Testis (tissue), 3 donors: Measurements from ENCODE around the gene CERKL. TPM values are rescaled to one million over a fixed set of nuclear protein-coding genes. Genes with fewer than 3 reads are reported as not detected.

Source experiments
- DNase-seq: peaks from one replicate; pipeline ENCODE4 v3.0.0-alpha.2; 2019
- H3K27ac ChIP-seq, 2 donors: fragments of 200-600 bp; sonication (generic); one replicate each; pipeline ENCODE4 v1.5.1; 2019
- H3K27me3 ChIP-seq: fragments of 200-600 bp; sonication (generic); one replicate; pipeline ENCODE4 v1.5.1; 2019
- H3K36me3 ChIP-seq: fragments of 200-600 bp; sonication (generic); one replicate; pipeline ENCODE4 v1.5.1; 2017; ENCODE audit warnings: low read depth; ENCODE audit errors: missing control alignments
- H3K4me1 ChIP-seq: fragments of 200-600 bp; sonication (generic); one replicate; pipeline ENCODE4 v1.5.1; 2019
- H3K4me3 ChIP-seq, 2 donors: fragments of 200-600 bp; sonication (generic); one replicate each; pipeline ENCODE4 v1.5.1; 2017 to 2019
- H3K9me3 ChIP-seq: fragments of 200-600 bp; sonication (generic); one replicate; pipeline ENCODE4 v1.5.1; 2017
- CTCF ChIP-seq, 3 experiments: fragments of 450-650 bp in 2 of 3; fragments of 200-600 bp in 1 of 3; sonication (generic) in 1 of 3; IDR thresholded peaks; one replicate each; pipeline ENCODE4 v1.5.1; 2016 to 2019; ENCODE audit warnings: antibody characterized with exemption in 3 of 3, mild to moderate bottlenecking in 2 of 3, moderate library complexity in 1 of 3
- POLR2A ChIP-seq: fragments of 450-650 bp; IDR thresholded peaks from one replicate; pipeline ENCODE4 v1.6.1; 2017; ENCODE audit warnings: antibody characterized with exemption, mild to moderate bottlenecking, moderate library complexity
- WGBS, 2 donors: methylation state at CpG; one replicate each; pipeline ENCODE4 v1.1.5; 2018; 5-methylcytosine and 5-hydroxymethylcytosine counted together
- intact Hi-C: fragments of 100-400 bp; cut with DNase I; formaldehyde crosslinking; loops from one replicate; pipeline ENCODE4 v1.15.1; 2023; ENCODE audit warnings: low total_unique reads
- polyA plus RNA-seq: library from polyadenylated mRNA; stranded (reverse); fragments of 350-450 nt; fragmentation: Illumina TruSeq; extraction: RNeasy Lipid Tissue Mini Kit (QIAGEN cat#74804); gene quantifications from one replicate; pipeline ENCODE4 v1.2.3, GENCODE V29; 2014; ENCODE audit warnings: low read depth, low replicate concordance; ENCODE audit not compliant: insufficient read depth
- total RNA-seq, 2 donors: library from RNA; depleted of rRNA; stranded (reverse); fragments of >200 nt; gene quantifications; one replicate each; pipeline ENCODE4 v1.2.3, GENCODE V29; 2016

The CERKL gene
- total and polyA plus RNA-seq, 3 donors from 2014 or later, result 0.62 to 2.2 (median 2.1) TPM

GRCh38 chr2:181684454-181685149 lies 27.7 kb upstream of the CERKL start:
- no peaks in the 10 kb centered on the region for H3K9me3 ChIP-seq
- no peaks in the 10 kb centered on the region for H3K27me3 ChIP-seq
- WGBS, 2 donors, result 4 to 9% methylated on average over 24 to 26 of the region's 26 CpGs
- H3K4me1 ChIP-seq, result peaks cover 9% of the 10 kb centered on the region
- DNase-seq, result no peak
- H3K27ac ChIP-seq, result no peak overlapping the region
- H3K36me3 ChIP-seq, result no peaks in the 10 kb centered on the region
- intact Hi-C loops, result no loop called here
- peak overlapping the region in 1 of 2 donors; percentile 27 for H3K4me3 ChIP-seq
- TF ChIP-seq CTCF (IDR thresholded peaks at IDR 0.05) (no peak), POLR2A (no peak)

DNA sequence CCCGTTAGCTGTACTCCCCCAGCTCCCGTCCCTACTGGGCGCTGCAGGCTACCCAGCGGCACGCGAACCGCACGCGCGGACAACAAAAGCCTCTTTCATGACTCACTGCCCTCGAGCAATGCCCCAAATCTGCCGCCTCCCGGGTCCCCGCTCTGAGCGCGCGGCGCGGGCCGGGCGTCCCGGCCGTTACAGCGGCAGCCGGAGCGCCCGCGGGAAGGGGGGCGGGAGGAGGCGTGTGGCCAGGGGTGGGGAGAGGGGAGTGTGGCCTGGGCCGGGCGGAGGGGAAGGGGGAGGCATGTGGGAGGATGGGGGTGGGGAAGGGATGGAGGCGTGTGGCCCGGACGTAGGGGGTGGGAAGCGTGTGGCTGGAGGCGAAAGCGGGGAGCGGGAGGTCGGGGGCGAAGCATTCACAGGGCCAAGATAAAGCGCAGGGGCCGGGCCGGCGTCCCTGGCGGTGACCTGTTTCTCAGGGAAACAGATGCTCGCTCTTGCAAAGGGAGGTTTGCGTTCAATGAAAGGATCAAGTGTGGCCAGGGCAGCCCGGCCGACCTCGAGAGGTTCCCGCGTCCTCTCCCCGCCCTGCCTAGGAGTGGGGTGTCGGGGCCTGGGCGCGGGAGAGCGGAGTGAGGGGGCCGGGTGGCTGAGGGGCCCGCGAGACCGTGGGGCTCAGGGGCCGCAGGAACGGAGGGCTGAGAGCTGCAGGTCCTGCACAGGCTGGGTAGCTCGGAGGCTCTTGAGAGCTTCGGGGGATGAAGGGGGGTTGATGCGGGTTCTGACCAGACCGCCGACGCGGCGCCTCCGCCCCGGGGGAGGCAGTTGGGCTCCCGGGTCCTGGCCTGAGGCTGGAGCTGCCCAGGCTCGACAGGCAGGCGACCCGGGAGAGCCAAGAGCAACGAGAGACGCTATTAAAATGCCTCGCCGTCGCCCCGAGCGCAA lies 26.9 kb upstream of the CERKL start:
- Histone ChIP-seq H3K9me3 (no peaks in the 10 kb centered on the region), H3K27me3 (no peaks in the 10 kb centered on the region), H3K36me3 (no peaks in the 10 kb centered on the region), H3K27ac (no peak overlapping the region), H3K4me3 (peak overlapping the region; percentile 9 to 27), H3K4me1 (peaks cover 9% of the 10 kb centered on the region)
- intact Hi-C loops, result no loop called here
- 1% methylated on average over 56 to 82 of the region's 85 CpGs for WGBS, 2 donors
- DNase-seq, result no peak
- TF ChIP-seq POLR2A (no peak), CTCF (IDR thresholded peaks at IDR 0.05) (no peak)

- DNase-seq, result no peak
- H3K36me3 ChIP-seq, result no peaks in the 10 kb centered on the region
- H3K27ac ChIP-seq, result no peak overlapping the region
- TF ChIP-seq CTCF (IDR thresholded peaks at IDR 0.05), result no peak
- no peak for TF ChIP-seq POLR2A
- 2 to 4% methylated on average over 21 to 42 of the region's 42 CpGs for WGBS, 2 donors
- no peaks in the 10 kb centered on the region for H3K27me3 ChIP-seq
- H3K4me3 ChIP-seq, result peak overlapping the region in 1 of 2 donors; percentile 27
- intact Hi-C loops, result no loop called here
- peaks cover 9% of the 10 kb centered on the region for H3K4me1 ChIP-seq
- H3K9me3 ChIP-seq, result no peaks in the 10 kb centered on the region
These were observed 26.1 kb upstream of the CERKL start for GRCh38 chr2:181682795-181683517.

DNA sequence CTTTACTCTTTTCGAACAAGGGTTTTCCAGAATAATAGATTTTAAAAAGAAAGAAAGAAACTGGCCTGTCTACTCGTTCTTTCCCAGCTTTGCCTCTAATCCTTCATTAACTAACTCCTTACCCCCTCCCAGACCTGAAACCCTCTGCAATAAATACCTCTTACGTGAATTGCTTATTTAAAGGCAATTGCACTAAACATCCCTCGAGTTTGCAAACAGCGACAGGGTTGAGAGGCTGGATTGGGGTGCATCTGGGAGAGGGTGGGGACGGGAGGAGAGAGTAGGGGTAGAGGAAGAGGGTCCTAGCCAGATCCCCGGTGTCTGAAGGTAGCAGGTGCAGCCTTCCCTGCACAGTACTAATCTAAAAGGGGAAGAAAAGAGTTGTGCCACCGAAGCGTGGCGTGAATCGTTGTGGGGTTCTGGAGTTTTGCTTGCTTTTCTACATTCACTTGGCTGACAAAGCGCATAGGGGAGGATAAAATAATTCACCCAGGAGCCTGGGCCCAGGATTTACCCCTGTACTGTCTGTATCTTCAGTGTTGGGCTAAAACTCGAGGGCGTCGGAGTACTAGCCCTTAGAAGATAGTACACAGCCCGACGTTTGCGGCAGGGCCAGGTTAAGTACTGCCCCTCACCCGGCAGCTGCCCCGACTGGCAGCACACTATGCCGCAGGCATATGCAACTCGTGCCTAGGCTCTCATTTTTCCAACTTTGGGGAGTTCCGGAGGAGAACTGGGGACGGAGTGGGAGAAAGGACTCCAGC lies 25.3 kb upstream of the CERKL start:
- peaks cover 9% of the 10 kb centered on the region for H3K4me1 ChIP-seq
- no peaks in the 10 kb centered on the region for H3K27me3 ChIP-seq
- H3K4me3 ChIP-seq, result no peak overlapping the region
- no peak overlapping the region for H3K27ac ChIP-seq
- no peaks in the 10 kb centered on the region for H3K9me3 ChIP-seq
- DNase-seq, result no peak
- no peaks in the 10 kb centered on the region for H3K36me3 ChIP-seq
- TF ChIP-seq POLR2A (no peak), CTCF (IDR thresholded peaks at IDR 0.05) (no peak)
- intact Hi-C loops, result no loop called here
- WGBS, 2 donors, result 6% methylated on average over 20 to 24 of the region's 24 CpGs
